ENCODE results near the gene ZNF555.
"Not testable (repeated sequence)": the region's sequence is repeated elsewhere in the genome, so short reads cannot be mapped to it uniquely, and the experiment has no call there.

The ZNF555 gene

GRCh38 chr19:2863816-2864215 lies 22.5 kb downstream of the ZNF555 start:
- CTCF ChIA-PET, result no interaction called here
- no peak overlapping the region for H3K4me3 Mint-ChIP-seq

GRCh38 chr19:2865334-2866100 lies 24.2 kb downstream of the ZNF555 start:
- CTCF ChIA-PET, result no interaction called here
- Mint-ChIP-seq H3K4me1 (no peaks in the 10 kb centered on the region), H3K9me3 (peaks cover 15% of the 10 kb centered on the region)

More at GRCh38 chr19:2863816-2864215, 22.5 kb downstream of the ZNF555 start:
- H3K36me3 Mint-ChIP-seq, result peaks cover 4% of the 10 kb centered on the region
- H3K27me3 Mint-ChIP-seq, result no peaks in the 10 kb centered on the region
- H3K27ac Mint-ChIP-seq, result no peak overlapping the region
- H3K9me3 Mint-ChIP-seq, result peaks cover 24% of the 10 kb centered on the region
- no peaks in the 10 kb centered on the region for H3K4me1 Mint-ChIP-seq
- DNase-seq, result no peak

GRCh38 chr19:2866495-2867024 lies 25.3 kb downstream of the ZNF555 start:
- H3K4me3 Mint-ChIP-seq, result no peak overlapping the region
- DNase-seq, result no peak
- H3K36me3 Mint-ChIP-seq, result peaks cover 4% of the 10 kb centered on the region
- H3K4me1 Mint-ChIP-seq, result no peaks in the 10 kb centered on the region
- H3K27ac Mint-ChIP-seq, result no peak overlapping the region
- H3K9me3 Mint-ChIP-seq, result peaks cover 19% of the 10 kb centered on the region
- CTCF ChIA-PET, result no interaction called here
- H3K27me3 Mint-ChIP-seq, result no peaks in the 10 kb centered on the region

More at GRCh38 chr19:2865334-2866100, 24.2 kb downstream of the ZNF555 start:
- Mint-ChIP-seq H3K27ac (no peak overlapping the region), H3K27me3 (no peaks in the 10 kb centered on the region), H3K4me3 (no peak overlapping the region), H3K36me3 (peaks cover 4% of the 10 kb centered on the region)
- no peak for DNase-seq

GRCh38 chr19:2867025-2867991 lies 26.0 kb downstream of the ZNF555 start, which contains the start of gene ZNF556:
Gene ZNF556 (plus strand): TSS chr19:2867335. CDS start chr19:2867422, 87 bp downstream.
- Mint-ChIP-seq H3K9me3 (peaks cover 20% of the 10 kb centered on the region), H3K4me3 (no peak within 1 kb of the TSS), H3K36me3 (peaks cover 3% of the 10 kb centered on the region), H3K27ac (no peak within 1 kb of the TSS), H3K27me3 (no peaks in the 10 kb centered on the region), H3K4me1 (no peaks in the 10 kb centered on the region)
- no peak for DNase-seq
- CTCF ChIA-PET, result no interaction called here

GRCh38 chr19:2869618-2870017 lies 28.3 kb downstream of the ZNF555 start:
- H3K4me1 Mint-ChIP-seq, result no peaks in the 10 kb centered on the region
- CTCF ChIA-PET, result interaction anchor here (0.7 to 1.6 kb wide), 2 partner anchors 18 to 221 kb away, joined by 3 to 6 read pairs; no protein-coding TSS in a partner anchor
- H3K36me3 Mint-ChIP-seq, result peaks cover 1% of the 10 kb centered on the region
- H3K27me3 Mint-ChIP-seq, result no peaks in the 10 kb centered on the region
- peaks cover 13% of the 10 kb centered on the region for H3K9me3 Mint-ChIP-seq
- H3K27ac Mint-ChIP-seq, result no peak overlapping the region
- H3K4me3 Mint-ChIP-seq, result no peak overlapping the region
- no peak for DNase-seq

GRCh38 chr19:2872175-2872574 lies 30.9 kb downstream of the ZNF555 start:
- peaks cover 17% of the 10 kb centered on the region for H3K9me3 Mint-ChIP-seq
- DNase-seq, result not testable (repeated sequence)

GRCh38 chr19:2877398-2878331 lies 36.4 kb downstream of the ZNF555 start:
- Mint-ChIP-seq H3K36me3 (peaks cover 11% of the 10 kb centered on the region), H3K4me1 (no peaks in the 10 kb centered on the region), H3K27ac (no peak overlapping the region), H3K27me3 (no peaks in the 10 kb centered on the region), H3K4me3 (no peak overlapping the region), H3K9me3 (peaks cover 25% of the 10 kb centered on the region)
- CTCF ChIA-PET, result no interaction called here
- DNase-seq, result no peak

More at GRCh38 chr19:2872175-2872574, 30.9 kb downstream of the ZNF555 start:
- H3K27me3 Mint-ChIP-seq, H3K4me3 Mint-ChIP-seq, H3K27ac Mint-ChIP-seq, H3K4me1 Mint-ChIP-seq, H3K36me3 Mint-ChIP-seq: not testable (repeated sequence)
- CTCF ChIA-PET, result interaction anchor here (0.6 to 1.6 kb wide), 2 partner anchors 65 to 224 kb away, joined by 3 to 12 read pairs; no protein-coding TSS in a partner anchor

GRCh38 chr19:2883686-2884439 lies 42.6 kb downstream of the ZNF555 start:
- H3K27ac Mint-ChIP-seq, result no peak overlapping the region
- H3K9me3 Mint-ChIP-seq, result peaks cover 5% of the 10 kb centered on the region
- DNase-seq, result no peak
- peaks cover 13% of the 10 kb centered on the region for H3K4me1 Mint-ChIP-seq
- H3K36me3 Mint-ChIP-seq, result no peaks in the 10 kb centered on the region
- no peak overlapping the region for H3K4me3 Mint-ChIP-seq
- no peaks in the 10 kb centered on the region for H3K27me3 Mint-ChIP-seq
- CTCF ChIA-PET, result interaction anchor here (0.5 kb wide), 1 partner anchor 224 kb away, joined by 4 read pairs; no protein-coding TSS in a partner anchor

- DNase-seq, result no peak
- H3K4me1 Mint-ChIP-seq, result peaks cover 16% of the 10 kb centered on the region
- H3K27ac Mint-ChIP-seq, result no peak overlapping the region
- no peak overlapping the region for H3K4me3 Mint-ChIP-seq
- no peaks in the 10 kb centered on the region for H3K27me3 Mint-ChIP-seq
- peaks cover 5% of the 10 kb centered on the region for H3K9me3 Mint-ChIP-seq
- peaks cover 2% of the 10 kb centered on the region for H3K36me3 Mint-ChIP-seq
- CTCF ChIA-PET, result interaction anchor here (0.7 kb wide), 1 partner anchor 1531 kb away, joined by 4 read pairs; a partner anchor contains a TSS
These were observed 44.5 kb downstream of the ZNF555 start for GRCh38 chr19:2885736-2886135.

- no peak overlapping the region for H3K27ac Mint-ChIP-seq
- peaks cover 2% of the 10 kb centered on the region for H3K36me3 Mint-ChIP-seq
- H3K9me3 Mint-ChIP-seq, result peaks cover 8% of the 10 kb centered on the region
- CTCF ChIA-PET, result interaction anchor here (0.6 to 2.4 kb wide), 8 partner anchors 14 to 349 kb away, joined by 3 to 7 read pairs (median 4); partner anchors contain the start of gene ZNF57
- H3K4me1 Mint-ChIP-seq, result peaks cover 18% of the 10 kb centered on the region
- no peaks in the 10 kb centered on the region for H3K27me3 Mint-ChIP-seq
- DNase-seq, result no peak
- H3K4me3 Mint-ChIP-seq, result no peak overlapping the region
These were observed 46.2 kb downstream of the ZNF555 start for GRCh38 chr19:2887391-2887914.

GRCh38 chr19:2888731-2889224 lies 47.5 kb downstream of the ZNF555 start:
- CTCF ChIA-PET, result interaction anchor here (0.6 to 2.4 kb wide), 5 partner anchors 10 to 220 kb away, joined by 3 to 6 read pairs (median 3); partner anchors contain the start of gene ZNF57
- Mint-ChIP-seq H3K9me3 (peaks cover 5% of the 10 kb centered on the region), H3K4me1 (peaks cover 18% of the 10 kb centered on the region), H3K4me3 (peak overlapping the region; percentile 41), H3K27me3 (no peaks in the 10 kb centered on the region), H3K36me3 (peaks cover 2% of the 10 kb centered on the region), H3K27ac (peak overlapping the region; percentile 84)
- DNase-seq, result peak; percentile 77

- H3K27ac Mint-ChIP-seq, CTCF ChIA-PET, DNase-seq, H3K27me3 Mint-ChIP-seq, H3K36me3 Mint-ChIP-seq, H3K9me3 Mint-ChIP-seq, H3K4me3 Mint-ChIP-seq: not testable (repeated sequence)
- H3K4me1 Mint-ChIP-seq, result peaks cover 18% of the 10 kb centered on the region
These were observed 49.3 kb downstream of the ZNF555 start for GRCh38 chr19:2890531-2890930.
